WTC11 (cell line): Measurements from ENCODE around the gene KIF19. TPM values are rescaled to one million over a fixed set of nuclear protein-coding genes. Genes with fewer than 3 reads are reported as not detected.

Experiments used
- ATAC-seq: fragments of 200-7000 bp; cut with Tn5 transposase; 2 replicates; pipeline ENCODE4 v1.10.0; 2021; ENCODE audit warnings: mild to moderate bottlenecking, moderate library complexity
- CTCF ChIA-PET: fragments of 300-600 bp; sonication (Branson Sonifier 250); formaldehyde crosslinking; loops from one replicate; lab custom pipeline; 2021; ENCODE audit warnings: antibody characterized with exemption; lab: Charles Lee
- POLR2A ChIA-PET: fragments of 350-600 bp; sonication (Branson Sonifier 250); formaldehyde crosslinking; loops from one replicate; lab custom pipeline; 2021; ENCODE audit warnings: antibody characterized with exemption; lab: Charles Lee
- DNase-seq: peaks from one replicate; pipeline ENCODE4 v3.0.0; 2021; ENCODE audit warnings: low spot score
- H3K27ac Mint-ChIP-seq: 2 replicates; pipeline ENCODE4 v1.8.0; 2021; ENCODE audit warnings: mixed read lengths
- H3K27me3 Mint-ChIP-seq: 2 replicates; pipeline ENCODE4 v1.8.0; 2021; ENCODE audit warnings: low read depth, mild to moderate bottlenecking, moderate library complexity, mixed read lengths
- H3K36me3 Mint-ChIP-seq: 2 replicates; pipeline ENCODE4 v1.8.0; 2021; ENCODE audit warnings: mixed read lengths
- H3K4me1 Mint-ChIP-seq: 2 replicates; pipeline ENCODE4 v1.8.0; 2022; ENCODE audit warnings: mixed read lengths
- H3K4me3 Mint-ChIP-seq: 2 replicates; pipeline ENCODE4 v1.8.0; 2021; ENCODE audit warnings: mild to moderate bottlenecking, moderate library complexity, mixed read lengths
- H3K9me3 Mint-ChIP-seq: 2 replicates; pipeline ENCODE4 v1.8.0; 2021; ENCODE audit warnings: mixed read lengths
- ESRRA ChIP-seq: sonication (generic); formaldehyde crosslinking; IDR thresholded peaks from 2 replicates; pipeline ENCODE4 v1.8.1; 2022; ENCODE audit warnings: mild to moderate bottlenecking, missing genetic modification reagents, borderline replicate concordance
- MYBL2 ChIP-seq: sonication (generic); formaldehyde crosslinking; IDR thresholded peaks from 2 replicates; pipeline ENCODE4 v1.8.1; 2023; ENCODE audit warnings: mild to moderate bottlenecking, moderate library complexity, missing genetic modification reagents
- USF2 ChIP-seq: sonication (generic); formaldehyde crosslinking; IDR thresholded peaks from 2 replicates; pipeline ENCODE4 v1.8.1; 2023; ENCODE audit warnings: mild to moderate bottlenecking, missing genetic modification reagents, moderate library complexity
- ZNF317 ChIP-seq: sonication (generic); formaldehyde crosslinking; IDR thresholded peaks from 2 replicates; pipeline ENCODE4 v1.8.1; 2023; ENCODE audit warnings: low read depth, mild to moderate bottlenecking, moderate library complexity, missing genetic modification reagents, borderline replicate concordance
- ZNF423 ChIP-seq: fragments of 250-450 bp; sonication (Bioruptor Pico); IDR thresholded peaks from 2 replicates; pipeline ENCODE4 v2.1.2; 2022; ENCODE audit warnings: mild to moderate bottlenecking, moderate library complexity
- ZNF512 ChIP-seq: sonication (generic); formaldehyde crosslinking; IDR thresholded peaks from 2 replicates; pipeline ENCODE4 v1.8.1; 2022; ENCODE audit warnings: missing genetic modification reagents, borderline replicate concordance
- ZNF532 ChIP-seq: fragments of 250-450 bp; sonication (Bioruptor Pico); IDR thresholded peaks from 2 replicates; pipeline ENCODE4 v1.9.0; 2021; ENCODE audit warnings: mild to moderate bottlenecking, borderline replicate concordance
- total RNA-seq: library from RNA; stranded (reverse); gene quantifications from 3 replicates; pipeline ENCODE4 v1.2.3, GENCODE V29; 2021

Gene KIF19
- total RNA-seq, 1 experiment from 2014 or later = 0.44 TPM

- TF ChIP-seq ZNF532 (CRISPR knock-in tag) (no peak), ZNF317 (CRISPR knock-in tag) (no peak), MYBL2 (no peak)
- TF ChIP-seq, all 79 proteins: peak for 0
Measured at GRCh38 chr17:74389084-74389753, 63.2 kb downstream of the KIF19 start (continued).

- peak; percentile 90; the same call in 1 of the 2 replicates for TF ChIP-seq ZNF512
- TF ChIP-seq USF2 (CRISPR knock-in tag) = no peak
- TF ChIP-seq ZNF532 (CRISPR knock-in tag) = no peak
- no peak for TF ChIP-seq ESRRA
- no peak for TF ChIP-seq ZNF423 (CRISPR knock-in tag)
- H3K4me1 Mint-ChIP-seq = peaks cover 27% of the 10 kb centered on the region
- no peaks in the 10 kb centered on the region for H3K9me3 Mint-ChIP-seq
- no peaks in the 10 kb centered on the region for H3K36me3 Mint-ChIP-seq
- H3K27ac Mint-ChIP-seq = no peak overlapping the region
- H3K4me3 Mint-ChIP-seq = no peak overlapping the region
- CTCF ChIA-PET = interaction anchor here (1.6 to 5.9 kb wide), 3 partner anchors 10 to 22 kb away, joined by 7 to 48 read pairs (median 24); partner anchors contain the start of gene GPR142
- DNase-seq (no peak), ATAC-seq (no peak)
- POLR2A ChIA-PET = no interaction called here
- H3K27me3 Mint-ChIP-seq = peaks cover 7% of the 10 kb centered on the region
Measured at GRCh38 chr17:74389937-74390679, 64.1 kb downstream of the KIF19 start.
